Natural killer cell (primary cell): ENCODE data around the gene TBR1. TPM values are rescaled to one million over a fixed set of nuclear protein-coding genes. Genes with fewer than 3 reads are reported as not detected.

Source experiments
- ATAC-seq, 3 donors: fragments of 150-1000 bp in 2 of 3; fragments of 200-7000 bp in 1 of 3; cut with Tn5 transposase; 1 replicate in 1 of 3; 2 replicates in 2 of 3; pipeline ENCODE4 v1.10.0; 2021; ENCODE audit warnings: mild to moderate bottlenecking in 2 of 3, moderate library complexity in 2 of 3
- DNase-seq, 2 donors: peaks; one replicate each; pipeline versions ENCODE4 v3.0.0 to v3.0.0-alpha.2; 2013 to 2021; ENCODE audit warnings: mixed read lengths in 1 of 2
- H3K27ac ChIP-seq: one replicate; pipeline ENCODE4 v1.5.1; 2013; ENCODE audit warnings: mild to moderate bottlenecking, low read length
- H3K27me3 ChIP-seq: one replicate; pipeline ENCODE4 v1.6.1; 2013; ENCODE audit warnings: low read length; ENCODE audit not compliant: control insufficient read depth, insufficient read depth
- H3K36me3 ChIP-seq: one replicate; pipeline ENCODE4 v1.6.1; 2013; ENCODE audit warnings: low read length; ENCODE audit not compliant: control insufficient read depth, insufficient read depth
- H3K4me1 ChIP-seq: one replicate; pipeline ENCODE4 v1.6.1; 2013; ENCODE audit warnings: low read length; ENCODE audit not compliant: control insufficient read depth, insufficient read depth
- H3K4me3 ChIP-seq: one replicate; pipeline ENCODE4 v1.5.1; 2013; ENCODE audit warnings: low read length
- H3K9me3 ChIP-seq: one replicate; pipeline ENCODE4 v1.6.1; 2013; ENCODE audit warnings: low read length; ENCODE audit not compliant: control insufficient read depth, insufficient read depth
- H3K27ac Mint-ChIP-seq, 2 donors: one replicate each; pipeline ENCODE4 v1.8.0; 2022; ENCODE audit warnings: mild to moderate bottlenecking in 2 of 2, mixed read lengths in 2 of 2, moderate library complexity in 1 of 2
- H3K27me3 Mint-ChIP-seq, 2 donors: one replicate each; pipeline ENCODE4 v1.8.0; 2022; ENCODE audit warnings: low read depth in 2 of 2, mixed read lengths in 2 of 2
- H3K36me3 Mint-ChIP-seq: one replicate; pipeline ENCODE4 v1.8.0; 2022; ENCODE audit warnings: mixed read lengths
- H3K4me1 Mint-ChIP-seq, 2 donors: one replicate each; pipeline ENCODE4 v1.8.0; 2022; ENCODE audit warnings: mixed read lengths in 2 of 2
- H3K4me3 Mint-ChIP-seq: one replicate; pipeline ENCODE4 v1.8.0; 2022; ENCODE audit warnings: mild to moderate bottlenecking, moderate library complexity, mixed read lengths
- H3K9me3 Mint-ChIP-seq, 2 donors: one replicate each; pipeline ENCODE4 v1.8.0; 2022; ENCODE audit warnings: mixed read lengths in 2 of 2
- WGBS: methylation state at CpG from one replicate; pipeline ENCODE4 v1.1.7; 2013; ENCODE audit warnings: missing lambda C conversion rate; ENCODE audit not compliant: insufficient coverage; 5-methylcytosine and 5-hydroxymethylcytosine counted together
- intact Hi-C: fragments of 100-400 bp; cut with micrococcal nuclease; formaldehyde crosslinking; loops from one replicate; pipeline ENCODE4 v1.14.2; 2022
- total RNA-seq, 4 donors: library from RNA; stranded (reverse); fragments of 120-200 nt in 1 of 4; gene quantifications; one replicate each; pipeline versions ENCODE4 v1.2.3 to v1.2.4, GENCODE V29; 2013 to 2022
- TF ChIP-seq, protein P1 (sequence below): fragments of 200-600 bp; IDR thresholded peaks from one replicate; pipeline ENCODE4 v1.8.0; 2022; ENCODE audit warnings: antibody characterized with exemption

TBR1 gene
- total RNA-seq, 3 donors from 2014 or later (not counting 1 experiment from before 2014, with no cell fraction given), result not detected

DNA sequence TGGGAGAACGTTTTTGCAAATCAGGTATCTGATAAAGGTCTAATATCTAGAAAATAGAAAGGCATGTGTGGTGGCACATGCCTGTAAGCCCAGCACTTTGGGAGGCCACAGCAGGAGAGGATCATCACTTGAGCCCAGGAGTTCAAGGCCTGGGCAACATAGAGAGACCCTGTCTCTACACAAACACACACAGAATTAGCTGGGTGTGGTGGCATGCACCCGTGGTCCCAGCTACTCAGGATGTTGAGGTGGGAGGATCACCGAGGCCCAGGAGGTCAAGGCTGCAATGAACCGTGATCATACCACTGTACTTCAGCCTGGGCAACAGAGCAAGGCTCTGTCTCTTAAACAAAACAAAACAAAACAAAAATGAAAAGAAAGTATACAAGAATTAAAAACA lies 13.8 kb upstream of the TBR1 start:
- 91% methylated on average over 4 of the region's 4 CpGs for WGBS

DNA sequence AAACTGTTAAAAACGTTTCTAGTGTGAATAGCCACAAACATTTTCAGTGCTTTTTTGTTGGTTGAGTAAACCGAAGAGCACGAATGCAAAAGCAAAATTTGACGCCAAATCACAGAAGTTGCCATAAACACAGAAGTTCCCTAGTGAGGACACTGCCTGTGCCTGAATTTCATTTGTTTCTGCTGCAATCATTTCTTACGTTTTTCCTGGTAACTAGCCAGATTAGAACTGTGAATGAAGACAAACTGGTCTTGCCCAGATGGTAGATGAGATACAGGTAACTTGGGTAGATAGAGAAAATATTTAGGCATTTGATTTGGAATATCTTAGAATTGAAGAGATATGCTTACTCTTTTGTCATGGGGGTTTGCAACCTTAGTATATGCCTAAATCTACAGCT lies 9.8 kb upstream of the TBR1 start:
- Mint-ChIP-seq H3K4me1 (no peaks in the 10 kb centered on the region), H3K27ac (no peak overlapping the region), H3K4me3 (no peak overlapping the region), H3K27me3 (no peaks in the 10 kb centered on the region), H3K36me3 (peaks cover 4% of the 10 kb centered on the region), H3K9me3 (no peaks in the 10 kb centered on the region)
- Histone ChIP-seq H3K36me3 (peaks cover 13% of the 10 kb centered on the region), H3K9me3 (no peaks in the 10 kb centered on the region), H3K4me3 (no peak overlapping the region), H3K27ac (no peak overlapping the region), H3K27me3 (no peaks in the 10 kb centered on the region), H3K4me1 (no peaks in the 10 kb centered on the region)
- no peak for ATAC-seq
- WGBS, result 95% methylated on average over 5 of the region's 5 CpGs
- DNase-seq, result no peak
- TF ChIP-seq, protein P1, sequence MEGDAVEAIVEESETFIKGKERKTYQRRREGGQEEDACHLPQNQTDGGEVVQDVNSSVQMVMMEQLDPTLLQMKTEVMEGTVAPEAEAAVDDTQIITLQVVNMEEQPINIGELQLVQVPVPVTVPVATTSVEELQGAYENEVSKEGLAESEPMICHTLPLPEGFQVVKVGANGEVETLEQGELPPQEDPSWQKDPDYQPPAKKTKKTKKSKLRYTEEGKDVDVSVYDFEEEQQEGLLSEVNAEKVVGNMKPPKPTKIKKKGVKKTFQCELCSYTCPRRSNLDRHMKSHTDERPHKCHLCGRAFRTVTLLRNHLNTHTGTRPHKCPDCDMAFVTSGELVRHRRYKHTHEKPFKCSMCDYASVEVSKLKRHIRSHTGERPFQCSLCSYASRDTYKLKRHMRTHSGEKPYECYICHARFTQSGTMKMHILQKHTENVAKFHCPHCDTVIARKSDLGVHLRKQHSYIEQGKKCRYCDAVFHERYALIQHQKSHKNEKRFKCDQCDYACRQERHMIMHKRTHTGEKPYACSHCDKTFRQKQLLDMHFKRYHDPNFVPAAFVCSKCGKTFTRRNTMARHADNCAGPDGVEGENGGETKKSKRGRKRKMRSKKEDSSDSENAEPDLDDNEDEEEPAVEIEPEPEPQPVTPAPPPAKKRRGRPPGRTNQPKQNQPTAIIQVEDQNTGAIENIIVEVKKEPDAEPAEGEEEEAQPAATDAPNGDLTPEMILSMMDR, result no peak
- intact Hi-C loops, result no loop called here

More for the DNA sequence above, 13.8 kb upstream of the TBR1 start:
- Histone ChIP-seq H3K9me3 (no peaks in the 10 kb centered on the region), H3K4me3 (no peak overlapping the region), H3K27ac (no peak overlapping the region), H3K27me3 (no peaks in the 10 kb centered on the region), H3K36me3 (peaks cover 17% of the 10 kb centered on the region), H3K4me1 (no peaks in the 10 kb centered on the region)
- Mint-ChIP-seq H3K27ac (no peak overlapping the region), H3K27me3 (no peaks in the 10 kb centered on the region), H3K4me1 (no peaks in the 10 kb centered on the region), H3K36me3 (no peaks in the 10 kb centered on the region), H3K4me3 (no peak overlapping the region), H3K9me3 (no peaks in the 10 kb centered on the region)
- no peak for ATAC-seq
- TF ChIP-seq, protein P1, result no peak
- DNase-seq, result no peak
- intact Hi-C loops, result no loop called here

DNA sequence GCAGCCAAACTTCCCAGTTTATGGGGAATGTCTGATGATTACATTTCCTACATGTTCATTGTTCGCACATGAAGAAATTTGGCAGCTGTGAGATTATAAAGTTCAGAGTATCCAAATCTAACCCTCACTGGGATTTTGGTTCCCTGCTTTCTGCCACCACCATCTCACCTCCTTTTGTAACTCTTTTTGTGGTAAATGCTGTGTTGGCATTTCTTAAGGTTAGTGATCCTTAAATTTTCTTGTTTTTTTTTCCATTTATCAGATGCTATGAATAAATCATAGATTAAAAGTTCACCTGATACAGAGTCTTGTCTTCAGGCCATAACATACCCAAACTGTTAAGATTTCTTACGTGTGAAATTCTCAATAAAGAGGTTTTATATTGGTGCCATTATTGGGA lies 8.5 kb upstream of the TBR1 start:
- TF ChIP-seq, protein P1, result no peak
- DNase-seq (no peak), ATAC-seq (no peak)
- H3K27ac Mint-ChIP-seq, result no peak overlapping the region
- Histone ChIP-seq H3K36me3 (peaks cover 9% of the 10 kb centered on the region), H3K27me3 (no peaks in the 10 kb centered on the region), H3K27ac (no peak overlapping the region), H3K4me3 (no peak overlapping the region), H3K4me1 (no peaks in the 10 kb centered on the region), H3K9me3 (no peaks in the 10 kb centered on the region)
- intact Hi-C loops, result no loop called here
- no peaks in the 10 kb centered on the region for H3K4me1 Mint-ChIP-seq
- no peak overlapping the region for H3K4me3 Mint-ChIP-seq
- no peaks in the 10 kb centered on the region for H3K9me3 Mint-ChIP-seq
- no peaks in the 10 kb centered on the region for H3K27me3 Mint-ChIP-seq
- peaks cover 9% of the 10 kb centered on the region for H3K36me3 Mint-ChIP-seq
- WGBS, result no CpG with 5 or more reads among the region's 2 CpGs

GRCh38 chr2:161409308-161409907 lies 6.7 kb upstream of the TBR1 start:
- intact Hi-C loops, result no loop called here
- Histone ChIP-seq H3K36me3 (peaks cover 3% of the 10 kb centered on the region), H3K9me3 (no peaks in the 10 kb centered on the region), H3K27me3 (peaks cover 8% of the 10 kb centered on the region), H3K4me1 (peaks cover 4% of the 10 kb centered on the region), H3K27ac (no peak overlapping the region), H3K4me3 (no peak overlapping the region)
- peaks cover 6 to 7% of the 10 kb centered on the region in 2 donors for H3K27me3 Mint-ChIP-seq
- DNase-seq, result no peak
- TF ChIP-seq, protein P1, result no peak
- peaks cover 5 to 6% of the 10 kb centered on the region in 2 donors for H3K4me1 Mint-ChIP-seq
- H3K4me3 Mint-ChIP-seq, result no peak overlapping the region
- no CpG with 5 or more reads among the region's 1 CpG for WGBS
- H3K27ac Mint-ChIP-seq, result no peak overlapping the region
- no peaks in the 10 kb centered on the region for H3K9me3 Mint-ChIP-seq
- H3K36me3 Mint-ChIP-seq, result peaks cover 9% of the 10 kb centered on the region
- no peak for ATAC-seq
